Suppressor macrophage treated with lipopolysaccharide for 4 hours (primary cell): Measurements from ENCODE around the gene CLDN16.

Experiments used
- DNase-seq: peaks from one replicate; pipeline ENCODE4 v3.0.0-alpha.2; 2020

Gene CLDN16

DNA sequence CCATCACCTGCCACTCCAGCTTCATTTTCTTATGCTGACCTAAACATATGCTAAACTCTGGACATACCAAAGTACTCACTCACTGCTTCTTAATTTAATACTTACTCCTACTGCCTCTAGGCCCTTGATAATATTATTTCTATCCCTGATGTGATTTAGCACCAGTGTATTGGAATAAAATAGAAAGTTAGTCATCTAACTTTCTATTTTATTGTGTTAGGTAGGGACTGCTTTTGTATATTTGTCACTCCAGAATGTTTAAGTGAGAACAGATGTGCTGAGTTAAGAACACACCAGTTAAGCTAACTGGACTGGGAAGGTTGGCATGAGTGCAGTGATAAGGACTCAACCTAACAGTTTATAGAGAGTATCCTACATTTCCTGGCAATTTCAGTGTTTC, 6.5 kb upstream of the CLDN16 start:
- DNase-seq: no peak

DNA sequence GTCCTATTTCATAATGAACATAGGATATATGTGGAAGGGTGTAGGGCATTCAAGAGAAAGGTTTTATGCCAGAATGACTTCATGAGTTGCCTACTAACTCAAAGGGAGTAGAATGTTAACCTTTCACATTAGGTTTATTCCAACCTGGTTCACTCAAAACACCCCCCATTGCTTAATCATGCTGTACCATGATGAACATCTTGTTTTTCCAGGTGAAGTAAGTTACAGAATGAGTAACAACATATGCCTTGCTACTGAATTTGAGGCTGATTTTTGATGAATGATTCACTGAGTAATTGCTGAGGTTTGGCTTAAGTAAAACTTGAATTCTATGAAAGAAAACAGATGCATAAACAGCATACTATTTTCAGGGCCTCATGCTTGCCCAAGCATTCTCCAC, 5.9 kb upstream of the CLDN16 start:
- no peak for DNase-seq

DNA sequence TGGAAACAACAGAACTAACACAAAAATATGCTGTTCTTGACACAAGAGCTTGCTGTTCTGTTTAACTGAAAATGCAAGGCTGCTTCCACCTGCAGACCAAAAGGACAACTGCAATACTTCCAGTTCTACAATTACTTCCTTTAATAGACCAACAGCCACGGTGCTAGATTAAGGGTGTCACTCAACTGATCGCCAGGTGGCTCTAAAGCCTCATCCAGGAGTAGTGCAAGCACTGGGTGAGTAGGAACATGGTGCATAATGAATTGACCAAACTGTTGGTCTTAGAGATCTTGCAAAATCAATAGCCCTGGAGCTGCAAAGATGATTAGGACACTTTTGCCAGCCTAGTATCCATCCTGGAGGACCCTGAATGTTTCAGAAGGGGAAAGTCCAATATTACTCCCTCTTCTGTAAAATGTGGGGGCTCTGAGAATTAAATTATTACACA, 3.6 kb upstream of the CLDN16 start:
- DNase-seq: peak; percentile 23

DNA sequence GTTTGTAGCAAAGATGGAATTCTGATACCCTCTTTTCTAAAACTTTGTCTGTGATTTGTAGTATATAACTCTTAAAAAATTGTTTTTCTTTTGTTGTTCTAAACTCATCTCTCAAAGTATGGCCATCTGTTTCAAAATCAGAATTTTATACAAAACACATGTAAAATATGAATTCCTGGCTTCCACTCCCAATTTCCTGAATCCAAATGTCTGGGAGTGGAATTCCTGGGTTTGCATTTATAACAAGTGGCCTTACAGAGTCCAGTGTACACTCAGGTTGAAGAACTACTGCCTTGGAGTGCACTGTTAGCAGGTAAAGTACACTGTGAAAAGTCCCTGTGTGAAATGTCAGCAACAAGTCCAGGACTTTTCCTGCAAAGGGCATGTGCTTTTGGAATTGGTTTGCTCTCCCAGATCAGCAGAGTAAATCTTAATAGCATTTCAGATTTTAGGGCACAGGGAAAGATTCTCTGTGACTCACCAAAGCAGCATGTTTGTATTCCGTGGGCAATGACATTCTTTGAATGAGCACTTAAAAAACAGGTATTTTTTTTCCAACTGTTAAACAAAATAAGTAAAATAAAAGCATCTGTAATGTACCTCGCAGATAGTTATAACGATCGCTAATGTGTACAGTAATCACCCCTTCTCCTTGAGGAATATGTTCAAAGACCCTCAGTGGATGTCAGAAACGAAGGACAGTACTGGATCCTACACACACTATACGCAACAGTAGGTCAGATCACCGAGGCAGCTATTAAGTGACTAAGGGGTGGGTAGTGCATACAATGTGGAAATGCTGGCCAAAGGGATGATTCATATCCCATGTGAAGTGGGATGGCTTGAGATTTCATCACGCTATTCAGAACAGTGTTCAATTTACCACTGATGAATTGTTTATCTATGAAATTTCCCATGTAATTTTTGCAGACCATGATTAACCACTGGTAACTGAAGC, 2.0 kb upstream of the CLDN16 start:
- peak; percentile 72 for DNase-seq

DNA sequence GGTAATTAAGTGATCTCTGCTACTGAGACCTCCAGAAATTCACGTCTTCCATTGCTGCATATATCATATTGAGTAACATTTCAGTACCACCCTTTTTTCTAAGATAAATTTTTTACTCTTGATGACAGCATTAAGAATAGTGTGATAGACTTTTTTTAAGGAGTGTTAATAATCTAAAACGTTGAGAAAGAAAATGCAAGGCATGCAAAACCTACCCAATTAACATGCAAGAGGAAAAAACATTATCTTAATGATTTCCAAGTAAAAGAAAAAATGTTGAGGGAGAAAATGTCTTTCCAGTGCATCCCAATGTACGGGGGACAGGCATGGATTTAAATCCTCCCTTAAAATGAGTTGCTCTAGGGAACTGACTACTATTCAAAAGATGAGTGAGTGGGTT, 740 bp downstream of the CLDN16 start:
- no peak for DNase-seq

DNA sequence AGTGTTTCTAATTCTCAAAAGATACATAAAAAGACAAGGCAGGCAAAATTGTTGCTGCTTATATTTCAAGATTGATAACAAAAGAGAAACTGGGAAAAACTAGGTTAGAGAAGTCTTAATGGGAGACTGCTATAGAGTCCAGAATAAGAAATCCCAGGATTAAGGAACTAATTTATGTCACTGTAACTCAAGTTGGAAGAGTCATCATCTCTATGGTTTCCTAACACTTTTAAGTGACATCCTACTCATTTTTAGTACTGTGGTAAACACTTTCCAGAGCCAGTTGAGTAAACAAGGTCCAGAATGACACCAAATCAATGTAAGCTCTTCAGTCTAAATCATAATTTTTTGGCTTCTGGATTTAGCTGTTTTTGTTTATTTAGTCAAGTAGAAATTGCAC, 8.0 kb downstream of the CLDN16 start:
- DNase-seq: peak; percentile 48

DNA sequence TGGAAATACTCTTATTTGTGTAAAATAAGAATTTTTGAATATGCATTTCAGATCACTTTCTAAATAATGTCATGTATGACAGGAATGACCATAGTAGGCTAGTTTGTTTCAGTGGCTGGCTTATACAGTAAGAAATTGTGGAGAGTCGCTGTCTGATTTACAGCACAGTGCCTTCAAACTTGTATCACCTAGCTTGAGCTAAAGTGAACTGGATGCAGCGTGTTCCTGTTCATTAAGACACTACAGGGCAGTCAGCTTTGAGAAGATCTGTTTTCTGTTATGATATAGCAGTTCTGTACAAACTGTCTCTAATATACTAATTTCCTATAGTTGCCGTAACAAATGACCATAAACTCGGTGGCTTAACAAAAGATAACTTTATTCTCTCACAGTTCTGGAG, 9.9 kb downstream of the CLDN16 start:
- no peak for DNase-seq

DNA sequence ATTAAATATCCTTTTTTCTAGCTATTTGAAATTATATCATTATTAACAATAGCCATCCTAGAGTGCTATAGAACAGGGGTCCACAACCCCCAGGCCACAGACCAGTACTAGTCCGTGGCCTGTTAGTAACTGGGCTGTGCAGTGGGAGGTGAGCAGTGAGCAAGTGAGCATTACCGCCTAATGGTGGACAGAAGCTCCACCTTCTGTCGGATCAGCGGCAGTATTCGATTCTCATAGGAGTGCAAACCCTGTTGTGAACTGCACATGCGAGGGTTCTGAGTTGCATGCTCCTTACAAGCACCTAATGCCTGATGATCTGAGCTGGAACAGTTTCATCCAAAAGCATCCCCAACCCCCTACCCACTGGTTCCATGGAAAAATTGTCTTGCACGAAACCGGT, 11.7 kb downstream of the CLDN16 start:
- DNase-seq: no peak

DNA sequence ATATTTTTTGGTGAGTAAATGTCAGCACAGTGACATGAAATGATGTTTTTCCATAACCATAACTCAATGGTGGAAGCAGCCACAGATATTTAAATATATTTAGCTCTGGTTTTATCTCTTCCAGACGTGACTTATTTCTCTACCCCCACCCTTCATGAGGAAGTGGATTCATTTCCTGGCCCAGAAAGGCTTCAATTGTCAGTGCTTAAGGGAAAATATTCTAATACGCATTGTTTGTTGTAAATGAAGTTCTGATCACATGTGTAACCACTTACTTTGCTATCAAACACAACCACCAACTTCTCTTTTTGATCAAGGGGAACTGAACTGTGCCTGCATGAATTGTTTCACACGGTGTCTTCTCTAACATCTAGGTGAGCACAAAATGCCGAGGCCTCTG, 14.0 kb downstream of the CLDN16 start:
- DNase-seq: no peak

DNA sequence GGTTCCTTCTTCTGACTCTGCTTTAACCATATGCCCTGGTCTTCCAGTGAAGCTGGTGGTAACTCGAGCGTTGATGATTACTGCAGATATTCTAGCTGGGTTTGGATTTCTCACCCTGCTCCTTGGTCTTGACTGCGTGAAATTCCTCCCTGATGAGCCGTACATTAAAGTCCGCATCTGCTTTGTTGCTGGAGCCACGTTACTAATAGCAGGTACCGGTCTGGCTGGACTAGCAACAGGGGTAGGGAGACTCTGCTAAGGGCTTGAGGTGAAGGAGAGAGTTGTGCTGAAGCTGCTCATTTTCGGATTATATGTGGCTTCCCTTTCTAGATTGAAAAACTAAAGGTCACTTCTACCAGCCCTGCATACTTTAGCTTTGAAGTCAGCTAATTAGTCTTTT, 16.8 kb downstream of the CLDN16 start:
- DNase-seq: no peak

DNA sequence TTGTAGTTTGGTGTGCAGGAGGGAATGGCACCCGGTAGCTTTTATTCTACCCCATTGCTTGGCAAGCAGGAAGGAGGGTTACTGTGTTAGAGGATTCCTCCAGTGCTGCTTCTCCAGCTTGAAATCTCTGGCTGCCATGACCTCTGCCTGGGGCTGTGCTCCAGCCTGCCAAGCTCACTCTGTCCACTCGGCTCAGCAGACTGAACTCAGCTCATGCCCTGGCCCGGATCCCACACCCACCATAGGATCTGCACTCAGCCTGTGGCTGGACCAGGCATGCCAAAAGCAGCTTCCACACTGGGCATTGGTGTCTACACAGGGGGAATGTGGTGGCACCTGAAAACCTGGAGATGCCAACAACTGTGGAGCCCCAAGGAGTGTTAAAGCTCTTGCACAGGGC, 26.3 kb downstream of the CLDN16 start:
- DNase-seq: no peak

DNA sequence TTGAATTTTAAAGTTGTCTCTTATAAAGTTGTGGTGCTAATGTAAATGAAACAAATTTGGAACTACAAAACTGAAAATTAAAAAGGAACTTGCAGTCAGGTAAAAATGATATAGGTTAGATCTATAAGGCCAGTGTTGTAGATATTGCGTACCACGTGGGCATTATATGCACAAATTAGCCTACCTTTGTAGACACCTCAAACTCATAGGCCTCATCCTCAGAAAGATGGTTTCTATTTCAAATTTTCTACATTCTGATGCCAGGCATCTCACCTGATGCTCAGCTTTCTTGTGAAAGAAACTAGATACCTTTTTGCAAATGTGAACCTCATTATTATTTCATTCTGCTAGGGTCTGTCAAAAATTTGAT, 36.1 kb downstream of the CLDN16 start:
- no peak for DNase-seq

DNA sequence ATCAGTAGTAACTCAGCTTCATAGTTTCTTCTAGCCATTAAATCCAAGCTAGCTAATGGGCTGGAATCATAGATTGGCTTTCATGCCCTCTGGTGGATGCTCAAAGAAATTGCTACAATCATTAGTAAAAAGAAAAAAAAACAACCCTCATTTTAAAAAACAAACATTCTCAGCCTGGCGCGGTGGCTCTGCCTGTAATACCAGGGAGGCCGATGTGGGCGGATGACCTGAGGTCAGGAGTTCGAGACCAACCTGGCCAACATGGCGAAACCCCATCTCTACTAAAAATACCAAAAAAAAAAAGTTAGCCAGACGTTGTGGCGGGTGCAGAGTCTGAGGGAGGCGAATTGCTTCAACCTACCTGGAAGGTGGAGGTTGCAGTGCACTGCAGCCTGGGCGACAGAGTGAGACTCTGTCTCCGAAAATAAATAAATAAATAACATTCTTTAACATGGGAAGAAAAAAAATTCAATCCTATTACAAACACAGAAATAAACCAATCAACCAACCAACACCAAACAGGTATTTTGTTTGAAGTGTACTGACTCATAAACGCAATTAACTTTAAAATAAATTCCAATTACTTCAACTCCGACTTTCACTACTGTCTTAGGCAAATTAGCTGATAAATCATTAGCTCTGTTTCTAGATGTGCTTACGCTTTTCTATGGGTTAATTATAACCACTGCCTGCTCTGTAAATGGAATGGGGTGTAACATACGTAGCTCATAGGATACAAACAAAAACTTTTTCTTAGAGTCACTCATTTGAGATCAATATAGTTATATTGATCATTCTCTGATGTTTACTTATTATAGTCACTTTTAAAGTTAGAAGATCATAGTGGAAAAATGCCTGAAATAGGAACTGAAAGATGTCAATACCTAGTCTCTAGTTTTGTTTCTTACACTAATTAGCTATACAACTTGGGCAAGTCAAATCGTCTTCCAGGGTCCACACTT, 36.8 kb downstream of the CLDN16 start:
- peak; percentile 54 for DNase-seq

DNA sequence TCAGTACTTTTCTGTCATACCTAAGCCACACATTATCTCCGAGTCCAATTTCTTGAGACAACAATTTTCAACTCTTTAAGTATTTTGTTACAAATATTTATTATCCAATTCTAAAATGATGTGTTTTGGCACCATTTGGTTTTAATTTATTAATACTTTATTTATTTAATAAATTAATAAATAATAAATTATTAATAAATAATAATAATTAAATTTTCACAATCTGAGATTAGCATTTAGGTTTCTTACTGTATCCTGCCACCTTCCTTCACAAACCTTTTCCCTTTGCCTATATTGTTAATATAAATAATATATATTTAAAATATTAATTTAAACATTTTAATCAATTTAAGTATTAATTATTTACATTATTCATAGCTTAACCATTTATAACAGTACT, 37.9 kb downstream of the CLDN16 start:
- DNase-seq: no peak

DNA sequence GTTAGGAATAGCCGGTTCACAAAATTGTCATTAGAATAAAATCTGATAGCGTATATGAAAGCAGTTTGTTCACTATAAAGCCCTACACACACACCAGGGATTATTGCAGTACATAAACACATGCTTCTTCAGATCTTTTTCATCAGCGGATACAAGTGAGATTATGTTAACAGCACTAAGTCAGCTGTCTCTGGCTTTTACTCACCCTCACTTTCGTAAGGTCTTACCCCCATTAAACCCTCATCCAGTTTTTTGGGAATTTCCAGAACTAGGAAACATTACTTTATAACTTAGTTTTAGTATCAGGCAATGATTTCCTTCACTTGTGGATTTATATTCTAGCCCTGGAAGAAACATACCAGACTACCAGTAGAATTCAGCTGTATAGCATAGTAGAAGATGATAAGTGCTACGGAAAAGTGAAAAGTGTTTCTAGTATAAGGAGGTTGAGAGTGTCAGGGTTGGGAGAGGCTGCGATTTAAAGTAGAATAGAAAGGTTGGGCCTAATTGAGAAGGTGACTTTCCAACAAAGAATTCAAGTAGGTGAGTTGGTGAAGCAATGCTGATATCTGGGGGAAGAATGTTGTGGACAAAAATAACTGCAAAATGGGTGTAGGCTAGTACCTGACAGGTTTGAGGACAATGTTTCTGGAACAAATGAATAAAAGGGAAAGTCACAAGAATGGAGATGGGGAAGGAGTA, 39.0 kb downstream of the CLDN16 start:
- DNase-seq: peak; percentile 16

DNA sequence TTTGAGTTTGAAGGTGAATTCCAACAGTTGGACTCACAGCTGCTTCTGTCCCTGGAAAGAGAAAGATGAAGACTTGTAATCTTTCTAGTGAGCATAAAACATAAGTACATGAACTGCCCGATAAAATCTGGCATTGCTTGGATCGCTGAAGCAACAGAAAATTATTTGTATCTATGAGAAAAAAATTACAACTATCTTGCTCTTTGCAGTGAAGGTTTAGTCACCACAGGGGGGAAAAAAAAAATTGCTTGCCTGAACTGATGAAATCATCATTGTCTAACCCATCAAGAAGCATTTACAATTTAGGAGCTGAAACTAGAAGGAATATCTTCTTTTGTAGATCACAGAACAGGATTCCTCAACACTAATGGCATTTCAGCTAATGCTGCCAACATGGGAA, 41.7 kb downstream of the CLDN16 start:
- DNase-seq: no peak

DNA sequence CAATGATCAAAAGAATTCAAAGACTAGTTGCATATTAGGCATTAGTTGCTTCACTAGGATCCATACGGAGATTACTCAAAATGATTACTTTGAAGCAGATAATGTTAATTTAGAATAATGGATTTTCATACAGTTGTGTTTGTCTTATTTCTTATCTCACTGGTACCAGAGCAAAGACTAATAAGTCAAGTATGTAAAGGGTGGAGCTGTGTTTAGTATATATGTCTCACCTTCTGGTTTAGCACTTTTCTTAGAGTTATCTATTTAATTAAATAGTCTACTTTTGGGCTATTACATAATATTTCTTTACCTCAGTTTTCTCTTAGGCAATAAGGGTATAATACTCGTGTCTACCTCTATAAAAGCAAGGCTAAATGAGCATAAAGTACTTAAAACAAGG, 42.9 kb downstream of the CLDN16 start:
- DNase-seq: no peak

DNA sequence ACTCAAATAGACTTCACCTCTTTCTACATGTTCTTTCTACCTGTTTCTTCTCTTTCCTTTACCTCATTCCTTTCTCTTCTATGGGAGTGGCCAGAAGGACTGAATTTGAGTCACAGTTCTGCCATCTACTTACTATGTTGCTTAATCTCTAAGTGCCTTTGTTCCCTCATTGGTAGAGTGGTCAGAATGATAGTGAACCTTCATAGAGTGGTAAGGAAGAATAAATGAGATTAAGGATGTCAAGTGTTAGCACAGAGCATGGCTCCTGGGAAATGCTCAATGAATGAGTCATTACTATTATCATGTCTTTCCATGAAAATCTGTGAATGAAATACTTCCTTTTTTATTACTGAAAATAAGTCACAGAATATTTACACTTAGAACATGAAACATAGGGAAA, 44.3 kb downstream of the CLDN16 start:
- peak; percentile 15 for DNase-seq

DNA sequence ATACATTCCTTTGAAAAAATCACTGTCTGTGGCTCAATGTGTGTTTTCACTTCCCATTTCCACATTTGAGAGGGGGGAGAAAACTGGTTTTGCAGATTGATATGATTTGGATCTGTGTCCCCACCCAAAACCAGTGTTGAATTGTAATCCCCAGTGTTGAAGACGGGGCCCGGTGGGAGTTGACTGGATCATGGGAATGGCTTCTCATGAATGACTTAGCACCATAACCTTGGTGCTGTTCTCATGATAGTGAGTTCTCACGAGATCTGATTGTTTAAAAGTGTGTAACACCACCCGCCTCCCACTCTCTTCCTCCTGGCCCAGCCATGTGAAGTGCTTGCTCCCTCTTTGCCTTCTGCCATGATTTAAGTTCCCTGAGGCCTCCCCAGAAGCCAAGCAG, 45.7 kb downstream of the CLDN16 start:
- DNase-seq: no peak

DNA sequence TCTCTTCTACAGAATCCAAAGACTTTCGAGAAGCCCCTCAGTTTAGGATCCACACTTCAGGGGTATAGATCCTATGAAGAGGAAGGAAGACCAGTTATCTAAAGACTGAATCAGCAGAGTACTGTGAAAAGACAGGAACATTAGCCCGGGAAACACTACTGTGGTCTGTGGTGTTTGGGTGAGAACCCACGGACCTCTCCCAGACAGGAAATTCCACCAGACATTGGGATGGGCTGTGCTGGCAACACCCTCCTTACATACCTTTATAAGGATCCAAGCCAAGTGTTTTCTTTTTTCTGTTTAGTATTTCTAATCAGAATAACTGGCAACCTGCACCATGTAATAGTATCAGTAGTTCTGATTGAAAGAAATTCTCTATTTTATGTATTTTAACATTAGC, 47.7 kb downstream of the CLDN16 start:
- no peak for DNase-seq

DNA sequence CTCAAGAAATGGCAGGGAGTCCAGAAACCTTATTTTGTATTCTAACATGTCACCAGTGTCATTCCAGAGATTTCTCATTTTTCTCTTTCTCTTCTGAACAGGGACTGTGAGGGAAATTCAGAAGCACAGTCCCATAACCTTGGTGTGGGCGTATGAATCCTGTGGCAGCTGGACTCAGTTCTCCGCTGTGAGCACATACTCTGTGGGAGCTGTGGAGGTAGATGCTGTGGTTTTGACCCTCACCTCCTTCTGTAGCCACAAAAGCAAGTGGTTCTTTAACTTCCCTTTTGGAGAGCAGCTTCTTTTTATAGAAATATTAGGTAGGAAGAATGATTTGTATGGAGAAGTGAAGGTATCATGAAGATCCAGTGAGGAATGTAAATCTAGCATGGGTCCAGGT, 48.4 kb downstream of the CLDN16 start:
- DNase-seq: no peak

DNA sequence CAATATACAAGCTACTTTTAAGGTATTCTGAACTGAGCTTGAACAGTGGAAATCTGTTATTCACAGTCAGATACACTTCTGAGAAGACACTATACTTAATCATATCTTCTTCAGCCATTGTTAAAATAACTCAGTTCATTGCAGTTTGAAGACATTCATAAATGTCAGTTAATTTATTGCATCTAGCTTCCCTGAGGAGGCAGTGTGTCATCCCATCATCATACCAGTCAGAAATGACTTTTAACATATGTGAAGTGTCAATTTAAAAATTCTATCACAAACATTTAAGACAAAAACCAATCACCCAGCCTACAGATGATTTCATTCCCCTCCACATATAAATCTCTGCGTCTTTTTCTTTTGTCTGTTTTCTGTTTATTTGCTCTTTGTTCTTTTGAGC, 54.3 kb downstream of the CLDN16 start:
- no peak for DNase-seq

DNA sequence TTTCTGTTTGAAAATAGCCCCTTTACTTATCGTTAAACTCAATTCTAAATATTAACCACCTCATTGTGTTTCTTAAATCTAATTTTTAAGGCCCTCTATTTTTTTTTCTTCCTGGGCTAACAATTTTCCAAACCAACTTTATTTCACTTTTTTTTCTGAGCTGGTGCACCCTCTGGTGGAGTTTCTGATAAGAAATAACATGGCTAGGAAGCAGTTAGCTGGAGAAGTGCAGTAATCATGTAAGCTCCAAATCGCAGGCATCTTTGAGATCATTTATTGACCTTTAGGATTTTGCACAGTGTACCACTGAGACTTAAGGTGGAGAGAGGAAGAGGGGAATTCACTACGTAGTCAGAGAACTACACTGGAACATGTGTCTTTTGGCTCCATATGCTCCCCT, 55.3 kb downstream of the CLDN16 start:
- no peak for DNase-seq
